Measurements from ENCODE around the gene ACO1.
"Not testable (repeated sequence)": the region's sequence is repeated elsewhere in the genome, so short reads cannot be mapped to it uniquely, and the experiment has no call there.

ACO1 gene

DNA sequence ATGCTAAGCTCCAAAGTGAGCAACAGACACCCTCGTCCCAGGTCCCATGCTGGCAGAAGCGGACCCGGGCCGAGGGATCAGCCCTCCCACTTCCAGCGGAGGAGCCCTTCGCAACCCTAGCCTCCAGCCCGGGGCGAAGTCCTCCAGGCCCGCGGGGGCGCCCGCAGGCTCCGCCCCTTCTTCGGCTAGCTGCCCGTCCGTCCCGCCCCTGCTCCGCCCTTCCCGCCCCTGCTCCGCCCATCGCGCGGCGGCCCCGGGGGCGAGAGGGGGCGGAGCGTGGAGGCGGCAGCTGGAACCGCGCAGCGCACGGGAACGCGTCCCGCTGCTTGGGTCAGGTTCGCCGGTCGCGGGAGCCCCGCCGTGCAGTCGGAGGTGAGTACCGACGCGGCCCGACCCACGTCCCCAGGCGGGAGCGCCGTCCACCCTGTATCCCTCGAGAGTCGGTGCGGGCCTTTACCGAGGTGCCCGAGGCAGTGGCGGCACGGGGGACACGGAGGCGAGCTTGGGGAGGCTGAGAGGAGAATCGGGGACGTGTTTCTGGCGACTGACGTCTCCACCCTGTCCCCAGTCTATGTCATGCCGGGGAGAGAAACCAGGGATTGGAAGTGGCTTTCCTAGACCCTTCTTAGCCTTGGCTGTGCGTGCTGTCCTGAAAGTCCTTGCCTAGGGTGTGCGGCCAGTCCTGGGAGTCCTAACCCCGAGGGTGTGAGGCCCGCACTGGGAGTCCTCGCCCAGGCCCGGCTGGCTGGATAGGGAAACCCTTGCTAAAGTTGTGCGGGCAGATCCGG is at the start of gene ACO1:
ACO1 (plus strand) TSS at position 280 of the 788 bp plus-strand sequence. CDS start 20,864 bp downstream, outside the sequence.
- FAIRE-seq, result no peak

DNA sequence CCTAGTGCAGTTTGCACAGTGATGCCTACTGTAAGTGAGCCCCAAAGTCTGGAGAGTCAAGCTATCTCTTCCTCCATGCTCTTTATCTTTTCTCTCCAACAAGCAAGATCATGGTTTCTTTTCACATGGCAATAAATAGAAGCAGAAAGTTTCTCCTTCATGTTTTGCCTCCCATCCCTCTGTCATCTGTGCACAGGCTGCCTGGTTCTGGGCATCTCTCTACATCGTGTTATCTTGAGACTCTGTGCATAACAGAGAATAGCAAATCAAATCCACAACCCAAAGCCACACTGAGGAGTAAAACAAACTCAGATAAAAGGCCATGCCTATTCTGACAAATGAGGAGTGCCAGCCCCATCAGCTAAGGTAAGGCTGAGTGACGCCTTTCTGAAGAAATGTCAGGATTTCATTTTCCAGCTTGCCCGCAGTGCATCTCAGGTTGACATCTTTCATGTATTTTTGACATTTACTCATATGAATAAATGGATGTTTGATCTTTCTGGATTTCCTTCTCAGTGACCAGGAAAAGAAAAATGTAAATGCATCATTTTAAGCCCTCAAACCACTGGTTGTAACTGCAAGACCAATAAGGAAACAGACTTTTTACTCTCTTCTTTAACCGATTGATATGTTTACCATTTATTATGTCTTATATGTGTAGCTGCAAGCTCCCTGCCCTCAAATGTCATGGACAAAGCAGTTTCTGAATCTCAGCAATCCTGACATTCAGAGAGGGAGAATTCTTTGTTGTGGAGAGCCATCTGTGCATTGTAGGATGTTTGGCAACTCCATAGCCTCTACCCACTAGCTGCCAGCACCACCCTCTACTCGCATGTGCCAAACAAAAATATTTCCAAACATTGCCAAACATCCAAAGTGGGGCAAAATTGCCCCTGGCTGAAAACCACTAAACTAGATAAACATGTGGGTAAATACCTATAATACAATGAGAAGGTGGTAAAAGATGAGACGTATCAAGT is 49.2 kb upstream of the ACO1 start:
- FAIRE-seq, result no peak

DNA sequence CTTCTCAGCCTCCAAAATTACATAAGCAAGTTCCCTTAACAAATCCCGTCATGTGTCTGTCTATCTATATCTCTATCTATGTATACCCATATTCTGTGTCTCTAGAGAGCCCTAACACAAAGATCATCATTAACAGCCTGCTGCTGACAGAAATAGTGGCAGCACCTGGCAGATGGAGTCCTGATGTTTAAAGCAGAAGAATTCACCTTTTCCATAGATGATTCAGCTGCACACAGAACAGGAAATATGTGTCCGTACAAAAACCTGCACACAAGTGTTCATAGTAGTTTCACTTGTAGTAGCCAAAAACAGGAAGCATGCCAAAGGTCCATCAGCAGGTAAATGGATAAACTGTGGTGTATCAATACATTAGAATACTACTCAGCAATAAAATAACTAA is 45.0 kb upstream of the ACO1 start:
- no peak for FAIRE-seq

DNA sequence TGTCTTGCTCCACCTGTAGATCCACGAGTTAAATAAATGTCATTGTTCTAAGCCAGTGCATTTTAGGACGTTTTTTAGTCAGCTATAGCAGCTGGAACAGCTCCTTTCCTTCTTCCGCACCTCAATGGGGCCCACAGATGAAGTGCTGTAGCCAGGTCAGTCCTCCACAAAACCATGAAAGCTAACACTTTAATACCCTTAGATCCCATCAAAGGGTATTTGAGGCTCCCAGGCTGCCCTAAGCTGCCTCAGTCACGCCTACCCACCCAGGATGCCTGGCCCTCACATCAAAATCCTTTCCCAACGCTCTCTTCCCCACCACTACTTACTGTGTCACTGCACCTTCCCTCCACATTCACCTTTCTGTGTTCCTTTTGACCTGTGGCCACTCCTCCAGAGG is 44.1 kb upstream of the ACO1 start:
- FAIRE-seq, result no peak

DNA sequence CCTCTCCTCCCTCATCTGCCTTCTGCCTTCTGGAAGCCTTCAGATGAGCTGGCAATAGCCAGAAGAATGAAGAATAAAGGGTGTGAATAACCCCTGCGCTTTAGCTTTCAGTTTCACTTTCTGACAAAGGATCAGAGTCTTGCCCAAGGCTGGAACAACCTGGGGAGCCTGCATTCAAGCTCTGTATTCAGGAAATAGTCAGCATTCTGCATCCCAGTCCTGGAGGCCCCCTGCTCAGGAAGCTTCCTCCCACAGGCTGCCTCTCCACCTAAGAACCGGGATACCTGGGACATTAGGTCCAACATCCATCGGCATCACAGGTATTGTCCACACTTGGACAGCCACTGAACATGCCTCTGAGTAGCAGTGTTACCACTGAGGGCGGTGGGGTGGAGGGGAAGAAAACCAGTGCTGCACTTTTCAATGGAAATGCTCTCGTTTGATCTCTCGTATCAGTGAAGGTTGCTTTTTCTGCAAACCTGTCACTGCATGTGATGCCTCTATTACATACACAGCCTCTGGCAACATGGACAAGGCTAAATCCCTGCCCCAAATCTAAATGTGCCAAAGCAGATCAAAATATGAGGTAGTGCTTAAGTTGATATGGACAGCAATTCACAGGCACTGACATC is 39.8 kb upstream of the ACO1 start:
- FAIRE-seq, result no peak

DNA sequence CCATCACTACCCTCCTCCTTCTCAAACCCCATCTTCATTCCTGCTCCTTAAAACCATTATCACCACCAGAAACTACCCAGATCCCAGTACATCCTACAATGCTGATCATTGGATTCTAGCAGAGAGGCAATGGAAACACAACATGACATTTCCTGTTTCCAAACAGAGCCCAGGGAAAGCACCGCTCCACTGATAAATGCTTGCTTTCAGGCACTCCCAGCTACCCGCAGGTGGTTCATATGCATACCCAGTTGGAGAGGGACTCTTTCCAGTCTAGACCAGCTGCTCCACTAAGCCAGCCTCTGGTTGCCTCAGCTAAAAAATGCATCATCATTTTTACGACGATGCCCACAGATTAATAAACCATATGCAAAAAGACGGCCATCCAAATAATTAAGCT is 39.2 kb upstream of the ACO1 start:
- FAIRE-seq, result no peak

DNA sequence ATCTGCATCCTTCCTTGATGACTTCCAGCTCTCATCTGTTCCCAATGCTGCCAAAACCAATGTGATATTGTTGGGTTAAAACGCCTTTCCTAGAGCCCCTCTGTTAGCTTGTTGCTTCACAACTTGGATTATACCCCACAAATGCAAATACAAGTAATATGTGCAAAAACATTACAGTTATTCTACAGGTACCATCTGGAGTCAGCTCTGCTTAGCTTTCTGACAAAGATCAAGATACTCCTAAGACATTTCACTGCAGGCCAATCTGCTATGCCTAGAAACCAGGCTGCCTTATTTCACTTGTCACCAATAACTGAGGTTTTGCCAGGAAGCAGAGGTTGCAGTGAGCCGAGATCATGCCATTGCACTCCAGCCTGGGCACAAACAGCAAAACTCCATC is 36.9 kb upstream of the ACO1 start:
- no peak for FAIRE-seq

DNA sequence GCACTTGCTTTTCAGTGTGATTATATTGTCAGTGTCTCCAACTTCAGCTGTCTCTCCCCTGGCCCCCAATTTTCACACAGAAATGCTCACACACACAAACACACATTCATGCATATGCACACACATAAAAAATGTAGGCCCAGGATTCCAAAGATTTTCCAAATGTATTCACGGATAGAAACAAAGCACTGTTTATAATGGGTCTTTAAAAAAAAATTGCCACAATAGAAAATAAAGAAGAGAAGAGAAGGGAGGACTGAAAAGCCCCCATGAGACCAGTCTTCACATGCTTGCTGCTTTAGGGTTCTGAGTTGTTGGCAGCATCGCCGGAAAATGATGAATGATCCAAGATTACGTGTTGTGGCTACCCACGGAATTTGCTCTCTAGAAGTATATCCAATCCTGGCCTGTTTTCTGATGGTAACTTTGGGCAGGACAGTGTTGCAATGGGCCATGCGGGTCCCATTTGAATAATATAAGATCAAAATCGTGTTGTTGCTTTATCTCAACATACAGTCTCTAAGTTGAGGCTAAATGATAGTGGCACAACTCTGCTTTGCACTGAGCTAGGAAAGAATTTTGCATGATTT is 36.2 kb upstream of the ACO1 start:
- no peak for FAIRE-seq

DNA sequence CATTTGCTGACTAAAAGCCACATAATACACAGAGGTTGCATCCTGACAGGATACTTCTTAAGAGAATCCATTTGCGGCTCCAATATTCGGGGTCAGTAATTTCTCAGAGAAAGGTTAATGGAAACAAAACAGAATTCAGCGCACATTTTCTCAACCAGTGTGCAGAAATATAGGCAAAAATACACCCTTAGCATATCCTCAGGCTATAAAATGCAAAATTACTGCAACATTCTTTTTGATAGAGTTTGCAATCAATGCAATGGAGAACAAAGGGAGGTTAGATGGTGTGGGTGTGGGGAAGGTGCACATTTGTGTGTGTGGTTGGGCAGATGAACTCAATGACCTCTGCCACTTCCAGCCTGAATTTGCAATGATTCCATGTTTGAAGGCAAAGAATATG is 35.4 kb upstream of the ACO1 start:
- FAIRE-seq, result no peak

DNA sequence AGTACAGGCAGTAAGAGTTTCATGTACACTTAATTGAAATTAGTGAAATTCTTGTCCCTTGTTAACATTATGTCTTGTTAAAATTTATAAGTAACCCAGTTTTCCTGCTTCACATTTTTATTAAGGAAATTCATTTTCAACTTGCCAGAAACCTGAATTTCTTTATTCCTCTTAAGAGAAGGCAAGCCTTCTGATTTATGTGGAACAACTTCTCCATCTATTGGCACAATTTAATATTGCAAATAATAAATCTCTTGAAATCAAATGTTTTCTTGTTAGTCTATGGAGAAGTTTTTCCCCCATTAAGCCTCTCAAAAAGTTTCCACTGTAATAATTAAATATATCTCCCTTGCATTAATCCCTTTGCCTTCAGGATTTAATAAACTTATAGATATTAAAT is 33.8 kb upstream of the ACO1 start:
- peak; percentile 91 for FAIRE-seq

DNA sequence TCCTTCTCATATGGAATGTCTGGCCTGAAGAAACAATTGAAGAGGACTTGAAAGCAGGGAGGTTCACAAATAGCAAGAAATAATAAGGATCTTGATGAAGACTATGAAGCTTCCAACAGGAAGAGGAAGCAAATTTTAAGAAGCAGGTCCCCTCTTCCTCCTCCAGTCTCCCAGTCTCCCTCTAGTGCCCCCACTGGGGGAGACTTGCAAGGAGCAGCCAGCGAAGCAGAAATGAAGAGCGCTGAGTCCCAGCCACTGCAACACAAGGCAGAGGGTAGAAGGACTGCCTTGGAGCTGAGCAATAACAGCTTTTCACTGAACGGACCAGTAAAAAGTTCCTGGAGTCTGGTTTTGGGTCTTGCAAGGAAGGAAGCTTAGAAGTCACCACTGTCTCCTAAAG is 32.6 kb upstream of the ACO1 start:
- FAIRE-seq, result no peak

DNA sequence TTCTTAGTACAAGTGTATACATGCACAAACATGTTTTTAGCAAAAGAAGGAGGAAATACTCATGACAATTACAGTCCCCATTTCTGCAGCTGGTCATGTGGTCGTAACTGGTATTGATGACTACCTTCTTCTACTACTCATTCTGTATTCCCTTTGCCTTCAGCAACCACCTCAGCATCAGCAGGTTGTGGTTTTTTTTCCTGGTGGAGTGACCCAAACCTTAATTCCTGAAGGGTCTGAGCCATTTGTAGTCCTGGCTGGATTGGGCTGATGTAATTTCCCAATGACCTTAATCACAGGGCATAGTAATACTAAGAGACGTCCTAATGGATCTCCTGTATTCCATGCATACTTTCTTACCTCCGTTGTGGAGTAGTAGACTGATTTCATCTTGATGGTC is 31.0 kb upstream of the ACO1 start:
- not testable (repeated sequence) for FAIRE-seq

DNA sequence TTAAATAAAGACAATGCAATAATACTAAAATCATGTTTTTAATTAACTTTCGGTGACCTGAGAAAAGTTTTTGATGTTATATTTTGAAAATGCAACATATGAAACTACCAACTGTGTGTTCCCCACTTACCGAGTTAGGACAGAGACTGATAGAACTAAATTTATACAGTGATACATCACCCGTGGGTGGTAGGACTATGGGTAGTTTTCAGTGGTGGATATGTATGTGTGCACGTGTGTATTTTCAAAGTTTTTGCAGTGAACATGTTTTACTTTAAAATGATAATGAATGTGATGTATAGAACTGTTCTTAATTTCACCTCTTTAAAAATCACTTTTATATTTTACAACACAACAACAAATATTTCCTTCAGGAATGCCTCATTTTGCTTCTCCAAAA is 25.0 kb upstream of the ACO1 start:
- no peak for FAIRE-seq

DNA sequence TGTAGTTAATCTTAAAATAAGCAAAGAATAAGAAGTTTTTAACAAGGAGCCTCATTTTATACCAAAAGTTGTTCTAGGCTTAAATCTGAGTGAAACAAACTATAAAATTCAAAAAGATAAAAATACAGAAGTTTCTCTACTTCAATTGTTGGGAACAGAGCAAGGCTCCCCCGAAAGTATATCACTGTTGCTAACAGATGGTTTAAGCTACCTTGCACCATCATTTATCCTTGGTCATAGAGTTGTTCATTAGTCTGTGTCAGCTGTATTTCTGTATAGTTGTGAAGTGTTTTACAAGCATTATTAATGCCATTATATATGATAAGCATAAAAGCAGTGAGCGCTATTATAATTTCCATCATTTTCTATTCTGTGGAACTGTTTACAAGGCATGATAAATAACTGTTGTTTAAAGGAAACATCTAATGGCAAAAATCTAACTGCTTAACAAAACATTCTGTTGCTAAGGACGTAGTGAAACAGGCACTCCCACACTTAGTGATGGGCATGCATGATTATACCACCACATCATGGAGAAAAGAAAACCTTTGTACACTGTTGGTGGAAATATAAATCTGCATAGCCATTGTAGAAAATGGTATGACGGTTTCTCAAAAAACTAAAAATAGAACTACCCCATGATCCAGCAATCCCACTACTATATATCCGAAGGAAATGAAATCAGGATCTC is 23.3 kb upstream of the ACO1 start:
- no peak for FAIRE-seq

DNA sequence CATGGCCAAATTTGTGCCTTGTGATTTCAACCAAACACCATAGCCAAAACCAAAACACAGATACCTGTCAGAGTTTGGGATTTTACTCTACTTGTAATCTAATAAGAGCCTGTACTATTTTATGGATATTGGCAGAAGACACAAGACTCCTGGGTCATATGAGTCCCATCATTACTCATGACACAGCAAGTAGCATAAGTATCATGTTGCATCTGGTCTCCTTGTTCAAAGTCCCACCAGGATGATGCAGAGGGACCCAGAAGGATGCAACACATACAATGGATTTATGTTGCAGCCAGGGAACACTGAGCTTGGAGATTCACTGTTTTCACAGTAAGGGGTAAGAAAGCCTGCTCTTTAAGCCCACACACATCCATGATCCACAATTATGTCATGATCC is 13.2 kb upstream of the ACO1 start:
- no peak for FAIRE-seq

DNA sequence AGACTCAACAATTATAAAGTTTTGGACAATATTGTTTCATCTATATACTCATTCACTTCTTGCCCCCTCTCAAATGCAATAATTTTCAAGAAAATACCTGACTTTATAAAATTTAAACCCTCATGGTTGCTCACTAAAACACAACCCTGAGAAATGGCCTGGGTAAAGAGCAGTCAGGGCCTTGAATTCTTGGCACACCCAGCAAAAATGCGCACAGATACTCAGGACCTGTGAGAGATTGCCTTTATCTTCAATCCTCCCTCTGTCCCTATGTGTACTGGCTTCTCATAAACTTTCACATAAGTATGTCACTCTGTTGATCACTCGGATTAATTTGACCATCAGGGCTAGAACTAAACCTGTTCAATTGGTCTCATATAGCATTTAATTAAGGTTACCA is 12.8 kb upstream of the ACO1 start:
- no peak for FAIRE-seq

DNA sequence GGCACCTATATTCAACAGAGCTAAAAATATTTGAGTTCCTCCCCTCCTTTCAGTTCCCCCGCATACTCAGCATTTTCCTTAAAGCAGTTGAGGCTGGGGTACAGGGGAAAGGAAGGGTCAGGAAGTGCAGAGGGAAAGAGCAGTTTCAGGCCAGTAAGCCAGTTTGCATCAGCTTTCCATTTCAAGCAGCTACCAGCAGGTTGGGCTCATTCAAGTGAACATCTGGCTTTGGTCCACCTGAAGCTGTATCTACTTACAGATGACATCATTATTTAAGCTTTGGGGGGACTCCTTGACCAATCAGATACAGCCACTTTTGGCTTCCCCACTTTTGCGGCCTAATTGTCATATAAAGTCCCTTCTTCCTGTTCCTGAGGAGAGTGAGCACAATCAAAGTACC is 8.2 kb upstream of the ACO1 start:
- FAIRE-seq, result no peak

DNA sequence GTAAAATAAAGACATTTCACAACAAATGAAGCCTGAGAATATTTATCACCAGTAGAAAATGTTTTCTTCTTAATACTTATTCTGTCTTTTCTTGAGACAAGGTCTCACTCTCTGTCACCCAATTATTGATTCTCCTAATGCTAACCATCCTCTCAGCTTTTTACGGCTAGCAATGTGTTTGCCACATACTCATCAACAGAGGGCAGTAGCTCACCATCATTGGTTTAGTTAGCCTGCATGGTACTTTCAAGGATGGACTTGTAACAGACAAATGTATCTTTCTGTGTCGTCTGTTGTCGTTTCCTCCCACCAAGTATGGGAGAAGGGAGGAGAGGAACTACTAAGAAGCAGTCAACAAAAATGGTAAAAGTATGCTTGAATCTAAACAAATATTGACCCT is 5.9 kb upstream of the ACO1 start:
- peak; percentile 91 for FAIRE-seq

DNA sequence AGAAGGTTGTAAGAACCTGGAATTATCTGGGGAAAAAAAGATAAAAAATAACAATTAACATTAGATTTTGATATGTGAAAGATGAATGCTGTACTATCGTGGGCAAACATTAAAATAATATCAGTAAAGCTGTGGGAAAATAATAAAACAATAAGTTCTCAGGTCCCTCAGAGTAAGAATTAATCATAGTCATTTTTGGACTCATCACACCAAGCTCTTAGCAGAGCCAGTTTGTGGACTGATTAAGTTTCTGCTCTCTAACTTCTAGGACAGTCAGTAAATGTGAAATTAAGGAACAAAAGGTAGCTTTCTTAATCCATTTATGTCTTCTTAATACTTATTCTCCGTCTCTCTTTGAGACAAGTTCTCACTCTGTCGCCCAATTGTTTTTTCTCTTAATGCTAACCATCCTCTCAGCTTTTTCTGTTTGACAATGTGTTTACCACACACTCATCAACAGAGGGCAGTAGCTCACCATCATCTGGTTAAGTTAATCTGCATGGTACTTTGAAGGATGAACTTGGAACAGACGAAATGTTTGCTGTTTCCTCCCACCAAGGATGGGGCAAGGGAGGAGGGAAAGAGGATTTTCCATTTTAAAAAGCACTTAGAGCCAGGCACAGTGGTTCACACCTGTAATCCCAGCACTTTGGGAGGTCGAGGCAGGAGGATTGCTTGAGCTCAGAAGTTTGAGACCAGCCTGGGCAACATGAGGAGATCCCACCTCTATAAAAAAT is 5.3 kb upstream of the ACO1 start:
- FAIRE-seq, result peak; percentile 86

DNA sequence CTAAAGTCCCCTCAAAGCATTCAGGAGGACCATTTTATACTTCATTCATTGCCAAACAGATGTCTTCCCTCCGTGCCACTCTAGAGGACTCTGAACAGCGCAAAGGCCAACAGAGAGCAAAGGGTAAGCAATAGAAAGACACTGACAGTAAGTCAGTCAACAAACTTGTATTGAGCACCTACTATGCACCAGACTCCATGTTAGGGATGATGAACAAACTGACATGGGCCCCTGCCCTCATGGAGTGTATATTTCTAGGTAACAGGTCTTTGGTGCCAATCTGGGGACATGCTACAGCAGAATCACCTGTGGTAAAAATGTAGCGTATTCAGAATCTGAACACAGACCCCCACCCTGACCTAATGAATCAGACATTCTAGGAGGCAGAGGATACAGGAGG is 3.5 kb upstream of the ACO1 start:
- FAIRE-seq, result no peak

DNA sequence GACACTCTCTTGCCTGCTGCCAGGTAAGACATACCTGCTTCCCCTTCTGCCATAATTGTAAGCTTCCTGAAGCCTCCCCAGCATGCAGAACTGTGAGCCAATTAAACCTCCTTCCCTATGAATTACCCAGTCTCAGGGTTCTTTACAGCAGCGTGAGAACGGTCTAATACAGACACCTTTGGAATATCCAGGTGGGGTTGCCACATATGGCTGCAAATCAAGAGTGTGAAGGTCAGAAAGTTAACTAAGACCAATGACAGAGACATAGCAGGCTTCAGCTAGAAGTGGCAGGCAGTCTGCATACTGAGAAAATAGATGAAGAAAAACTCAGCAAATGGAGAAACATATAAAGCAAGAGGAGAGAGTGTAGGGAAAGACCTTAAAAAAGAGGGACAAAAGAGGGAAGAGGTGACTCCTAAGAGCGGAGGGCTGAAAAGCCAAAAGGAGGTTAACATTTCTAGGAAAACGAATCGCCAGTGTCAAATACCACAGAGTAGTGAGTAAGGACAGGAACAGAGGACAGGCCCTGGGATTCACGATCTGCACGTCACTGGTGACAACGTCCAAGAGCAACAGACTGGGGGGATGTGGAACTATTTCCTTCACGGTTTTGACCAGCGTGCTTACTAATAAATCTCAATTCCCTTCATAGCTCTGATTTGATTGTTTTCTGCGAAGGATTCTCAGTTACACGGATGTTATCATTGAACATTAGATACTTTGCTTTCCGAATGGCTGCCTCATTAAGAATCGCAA is 1.7 kb upstream of the ACO1 start:
- FAIRE-seq, result no peak
